Effector memory CD4-positive, alpha-beta T cell (primary cell): ENCODE measurements around the gene PPARGC1A.

ENCODE experiments used
- DNase-seq, 3 donors: peaks; one replicate each; pipeline ENCODE4 v3.0.0-alpha.2; 2020
- H3K27ac ChIP-seq: 2 replicates; pipeline ENCODE4 v1.7.0; 2013; ENCODE audit warnings: mild to moderate bottlenecking, low read length, moderate library complexity; ENCODE audit not compliant: insufficient read depth, poor library complexity, severe bottlenecking
- H3K27me3 ChIP-seq: replicated peaks from 2 replicates; pipeline ENCODE4 v1.7.0; 2013; ENCODE audit warnings: mild to moderate bottlenecking, low read length; ENCODE audit not compliant: insufficient read depth, control insufficient read depth, poor library complexity, severe bottlenecking
- H3K36me3 ChIP-seq: 2 replicates; pipeline ENCODE4 v1.7.0; 2013; ENCODE audit warnings: mild to moderate bottlenecking, low read length, moderate library complexity; ENCODE audit not compliant: control insufficient read depth, insufficient read depth
- H3K4me1 ChIP-seq: 2 replicates; pipeline ENCODE4 v1.7.0; 2013; ENCODE audit warnings: low read length, mild to moderate bottlenecking; ENCODE audit not compliant: control insufficient read depth, insufficient read depth, poor library complexity, severe bottlenecking
- H3K4me3 ChIP-seq: 2 replicates; pipeline ENCODE4 v1.7.0; 2013; ENCODE audit warnings: low read length, low read depth, mild to moderate bottlenecking; ENCODE audit not compliant: insufficient read depth, poor library complexity, severe bottlenecking
- H3K9me3 ChIP-seq: 2 replicates; pipeline ENCODE4 v1.7.0; 2013; ENCODE audit warnings: mild to moderate bottlenecking, low read length, moderate library complexity; ENCODE audit not compliant: control insufficient read depth

The PPARGC1A gene

DNA sequence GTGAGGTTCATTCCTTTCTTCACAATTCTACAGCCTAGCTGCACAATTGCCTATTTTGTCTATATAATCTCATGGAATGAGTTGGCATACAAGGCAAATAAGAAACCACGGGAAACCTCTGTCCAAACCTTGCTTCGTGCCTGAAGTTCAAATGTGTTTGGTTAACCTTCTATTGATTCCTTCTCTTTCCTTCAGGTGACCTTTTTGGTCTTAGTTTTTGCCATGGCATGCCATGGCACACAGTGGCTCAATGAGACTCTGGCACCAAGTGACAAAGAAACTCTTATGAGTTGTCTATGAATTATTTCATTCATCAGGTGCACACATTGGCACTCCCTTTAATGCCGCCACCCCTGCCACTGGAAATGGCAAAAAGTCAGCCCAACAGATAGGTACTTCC lies 101.8 kb downstream of the PPARGC1A start:
- H3K36me3 ChIP-seq: no peaks in the 10 kb centered on the region
- H3K9me3 ChIP-seq: no peaks in the 10 kb centered on the region
- no peak for DNase-seq
- no peak overlapping the region for H3K27ac ChIP-seq
- no peaks in the 10 kb centered on the region for H3K27me3 ChIP-seq
- H3K4me3 ChIP-seq: no peak overlapping the region
- no peaks in the 10 kb centered on the region for H3K4me1 ChIP-seq

DNA sequence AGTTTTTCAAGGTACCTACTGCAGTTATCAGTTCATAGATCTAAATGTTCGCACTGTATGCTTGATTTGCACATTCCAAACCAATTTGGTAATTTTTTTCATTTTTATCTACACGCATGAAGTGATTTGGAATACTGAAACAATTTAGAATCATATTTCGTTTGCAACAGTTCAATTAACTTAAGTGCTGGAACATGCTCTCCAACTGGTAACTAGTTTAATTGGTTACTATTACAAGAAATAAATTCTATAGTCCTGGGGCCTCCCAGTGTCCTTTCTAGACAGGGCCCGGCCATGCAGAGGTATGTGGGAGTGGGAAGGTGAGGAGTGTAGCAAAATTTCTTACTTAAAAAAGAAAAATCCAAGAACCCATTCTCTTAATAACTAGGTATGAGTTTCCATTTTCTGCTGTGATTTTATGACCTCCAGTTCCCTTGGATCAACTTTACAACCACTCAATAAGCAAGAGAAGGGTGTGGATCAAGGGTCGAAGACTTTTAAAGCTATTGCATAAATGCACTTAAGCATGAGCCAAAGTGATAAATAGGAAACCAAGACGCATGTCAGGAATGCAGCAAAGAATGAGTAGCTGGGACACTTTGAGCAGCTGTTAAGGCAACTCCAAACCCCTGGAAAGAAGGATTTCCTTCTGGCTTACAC lies 106.9 kb downstream of the PPARGC1A start:
- Histone ChIP-seq H3K4me3 (no peak overlapping the region), H3K27ac (no peak overlapping the region), H3K4me1 (no peaks in the 10 kb centered on the region), H3K36me3 (no peaks in the 10 kb centered on the region), H3K27me3 (no peaks in the 10 kb centered on the region), H3K9me3 (no peaks in the 10 kb centered on the region)
- no peak for DNase-seq

DNA sequence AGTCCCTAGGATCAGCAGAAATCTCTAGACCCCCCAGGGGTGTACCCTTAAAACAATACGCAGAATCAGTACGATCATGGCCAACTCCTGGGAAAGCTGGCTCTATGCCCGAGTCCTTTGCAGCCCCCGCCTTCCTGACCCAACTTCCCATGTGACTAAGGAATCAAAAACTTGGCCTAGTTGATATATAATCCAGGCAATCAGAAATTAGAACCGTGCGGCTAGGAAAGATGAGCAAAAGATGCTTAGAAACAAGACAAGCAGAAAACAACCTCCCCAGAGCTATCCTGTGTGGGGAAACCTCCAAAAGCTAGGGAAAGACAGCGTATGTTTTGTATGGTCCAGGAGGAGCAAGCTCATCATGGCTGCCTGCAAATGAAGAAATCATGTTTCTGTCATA lies 110.0 kb downstream of the PPARGC1A start:
- no peak for DNase-seq
- Histone ChIP-seq H3K36me3 (no peaks in the 10 kb centered on the region), H3K27ac (no peak overlapping the region), H3K9me3 (no peaks in the 10 kb centered on the region), H3K4me3 (no peak overlapping the region), H3K27me3 (no peaks in the 10 kb centered on the region), H3K4me1 (no peaks in the 10 kb centered on the region)

DNA sequence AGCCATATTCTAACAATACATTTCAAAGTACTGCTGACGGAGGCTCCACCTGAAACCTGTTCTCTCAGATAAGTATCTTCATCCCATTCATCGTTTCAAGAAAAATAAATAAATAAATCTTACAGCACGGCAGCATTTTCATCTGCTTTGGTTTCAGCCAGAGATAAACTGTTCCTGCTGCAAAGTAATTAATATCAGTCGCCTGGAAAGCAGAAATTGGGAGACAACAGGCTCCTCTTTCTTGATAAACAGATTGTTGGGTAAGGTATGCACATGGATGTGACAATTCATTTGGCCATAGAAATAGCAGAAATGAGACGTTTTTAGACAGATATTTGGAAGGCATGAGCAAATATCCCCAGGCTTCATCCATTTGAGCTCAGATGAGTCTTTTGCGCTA lies 110.4 kb downstream of the PPARGC1A start:
- Histone ChIP-seq H3K9me3 (no peaks in the 10 kb centered on the region), H3K27me3 (no peaks in the 10 kb centered on the region), H3K4me3 (no peak overlapping the region), H3K36me3 (no peaks in the 10 kb centered on the region), H3K27ac (no peak overlapping the region), H3K4me1 (no peaks in the 10 kb centered on the region)
- DNase-seq: no peak

DNA sequence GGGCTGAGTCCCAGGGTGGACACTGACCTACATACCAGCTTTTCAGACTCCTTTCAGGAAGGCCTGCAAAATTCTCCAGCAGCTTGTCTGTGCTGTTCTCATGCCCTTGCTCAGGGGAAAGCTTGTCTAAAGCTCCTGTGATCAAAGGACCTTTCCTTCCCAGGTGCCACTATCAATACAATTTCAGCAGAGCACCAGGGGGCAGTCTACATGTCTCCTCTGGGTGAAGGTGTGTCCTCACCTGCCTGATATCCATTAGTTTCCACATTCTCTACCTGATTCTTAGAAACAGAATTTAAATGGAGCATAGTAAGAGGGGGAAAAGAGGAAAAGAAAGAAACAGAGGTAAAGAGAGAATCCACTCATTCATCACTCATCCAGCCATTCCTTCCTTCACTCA lies 114.2 kb downstream of the PPARGC1A start:
- Histone ChIP-seq H3K4me1 (no peaks in the 10 kb centered on the region), H3K36me3 (no peaks in the 10 kb centered on the region), H3K9me3 (no peaks in the 10 kb centered on the region), H3K27ac (no peak overlapping the region), H3K27me3 (no peaks in the 10 kb centered on the region), H3K4me3 (no peak overlapping the region)
- no peak for DNase-seq

DNA sequence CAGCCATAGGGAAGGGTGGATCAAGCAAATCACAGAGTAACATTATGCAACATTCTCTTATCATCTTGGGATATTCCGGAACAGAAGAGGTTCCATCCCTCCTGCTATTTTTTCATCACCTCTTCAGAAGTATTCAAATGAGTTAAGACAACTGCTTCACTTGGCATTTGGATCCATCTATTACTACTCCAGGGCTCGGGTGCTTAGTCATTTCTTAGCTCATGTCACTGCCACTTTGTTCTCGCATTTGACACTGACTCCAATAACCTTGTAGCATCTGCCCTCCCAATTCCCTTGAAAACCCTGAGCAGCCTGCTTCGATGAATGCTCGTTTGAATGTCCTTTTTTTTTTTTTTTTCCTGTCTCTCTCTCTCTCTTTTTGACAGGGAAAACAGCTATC lies 114.9 kb downstream of the PPARGC1A start:
- DNase-seq: no peak

DNA sequence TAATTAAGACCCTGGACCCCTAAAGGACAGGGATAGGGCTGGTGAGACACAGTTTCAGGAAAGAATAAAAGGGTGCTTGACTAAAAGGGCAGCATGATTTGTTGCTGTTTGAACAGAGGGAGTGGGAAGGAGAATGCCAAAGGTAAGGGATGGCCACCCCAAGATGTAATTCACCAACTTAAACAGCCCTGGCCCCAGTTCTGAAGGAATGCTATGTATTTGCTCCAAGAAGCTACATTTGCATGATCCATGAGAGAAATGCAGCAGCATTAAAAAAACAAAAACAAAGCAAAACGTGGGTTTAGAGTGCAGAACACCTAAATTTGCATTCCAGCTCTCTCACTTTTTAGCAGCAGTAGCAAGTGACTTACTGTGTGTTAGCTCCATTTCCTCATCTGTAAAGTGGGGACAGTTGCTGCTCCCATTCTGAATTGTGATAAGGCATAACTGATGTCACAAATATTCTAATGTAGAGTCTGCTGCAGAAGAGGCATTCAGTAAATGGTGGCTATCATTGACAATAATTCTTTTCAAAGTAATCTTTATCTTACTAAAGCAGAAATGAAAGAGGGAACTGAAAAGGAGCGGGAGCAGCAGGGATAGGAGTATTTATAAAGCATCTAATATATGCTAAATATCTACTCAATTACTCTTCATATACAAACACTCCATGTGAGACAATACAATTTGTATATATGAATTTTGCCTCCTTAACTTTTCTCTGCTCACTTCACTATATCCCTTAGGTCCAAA lies 115.8 kb downstream of the PPARGC1A start:
- no peaks in the 10 kb centered on the region for H3K36me3 ChIP-seq
- H3K9me3 ChIP-seq: no peaks in the 10 kb centered on the region
- no peaks in the 10 kb centered on the region for H3K4me1 ChIP-seq

More for the DNA sequence above, 114.9 kb downstream of the PPARGC1A start:
- Histone ChIP-seq H3K4me1 (no peaks in the 10 kb centered on the region), H3K27me3 (no peaks in the 10 kb centered on the region), H3K36me3 (no peaks in the 10 kb centered on the region), H3K27ac (no peak overlapping the region), H3K9me3 (no peaks in the 10 kb centered on the region), H3K4me3 (no peak overlapping the region)

DNA sequence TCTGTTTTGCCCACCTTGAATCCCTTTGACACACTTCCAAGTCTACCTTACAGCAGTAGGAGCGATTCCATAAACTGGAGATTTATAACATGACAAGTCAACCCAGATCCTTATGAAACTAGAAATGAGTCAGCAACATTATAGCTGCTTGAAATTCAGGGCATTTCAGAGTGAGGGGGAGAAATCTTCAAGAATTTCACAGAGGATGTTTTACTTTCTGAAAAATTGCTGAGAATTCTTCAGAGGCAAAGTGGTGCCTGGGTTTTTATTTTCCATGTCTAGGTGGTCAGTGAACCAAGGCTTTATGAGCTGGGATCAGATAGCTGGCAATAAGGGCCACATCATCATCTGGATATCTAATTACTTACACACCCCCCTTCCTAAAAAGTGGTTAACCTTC lies 119.8 kb downstream of the PPARGC1A start:
- DNase-seq: no peak
- H3K4me3 ChIP-seq: no peak overlapping the region
- no peak overlapping the region for H3K27ac ChIP-seq
- H3K36me3 ChIP-seq: no peaks in the 10 kb centered on the region
- no peaks in the 10 kb centered on the region for H3K27me3 ChIP-seq
- no peaks in the 10 kb centered on the region for H3K4me1 ChIP-seq
- H3K9me3 ChIP-seq: no peaks in the 10 kb centered on the region

More for the DNA sequence above, 115.8 kb downstream of the PPARGC1A start:
- DNase-seq: no peak
- Histone ChIP-seq H3K27ac (no peak overlapping the region), H3K4me3 (no peak overlapping the region), H3K27me3 (no peaks in the 10 kb centered on the region)

DNA sequence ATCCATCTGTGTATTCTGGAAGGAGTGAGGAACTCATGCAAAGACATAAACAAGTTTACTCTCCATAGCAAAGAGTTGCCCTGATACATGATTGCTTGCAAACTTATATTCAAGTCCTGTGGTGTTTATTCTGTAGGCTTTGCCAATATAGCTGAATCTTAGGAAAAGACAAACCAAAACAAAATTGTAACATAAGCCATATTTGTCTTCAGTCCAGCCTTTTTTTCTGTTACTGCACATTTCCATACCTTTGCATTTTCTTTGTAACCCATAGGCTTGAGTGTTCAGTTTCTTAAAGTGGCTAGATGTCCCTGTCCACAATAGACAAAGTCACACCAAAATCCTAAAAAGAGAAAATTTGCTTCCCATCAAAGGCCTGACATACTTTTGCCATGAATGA lies 120.4 kb downstream of the PPARGC1A start:
- Histone ChIP-seq H3K4me1 (no peaks in the 10 kb centered on the region), H3K27ac (no peak overlapping the region), H3K36me3 (no peaks in the 10 kb centered on the region), H3K27me3 (no peaks in the 10 kb centered on the region), H3K4me3 (no peak overlapping the region), H3K9me3 (no peaks in the 10 kb centered on the region)
- no peak for DNase-seq

DNA sequence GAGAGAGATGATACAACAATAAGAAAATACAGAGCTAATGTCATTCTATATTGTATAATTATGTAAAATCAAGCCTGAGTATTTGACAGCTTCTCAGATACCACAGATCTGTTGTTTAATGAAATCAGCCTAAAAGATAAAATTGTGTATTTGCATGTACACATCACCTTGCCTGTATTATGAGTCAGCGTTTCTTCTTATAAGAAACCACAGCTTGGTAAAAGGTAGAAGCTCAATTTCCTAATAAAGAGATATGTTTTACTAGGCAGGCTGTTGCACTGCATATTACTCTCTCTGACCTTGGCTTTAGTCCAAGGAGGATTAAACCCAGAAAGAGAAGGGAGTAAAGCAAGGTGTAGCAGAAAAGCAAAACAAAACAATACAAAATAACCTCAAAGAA lies 121.3 kb downstream of the PPARGC1A start:
- H3K36me3 ChIP-seq: no peaks in the 10 kb centered on the region

More for the DNA sequence above, 121.3 kb downstream of the PPARGC1A start:
- no peak for DNase-seq
- Histone ChIP-seq H3K9me3 (no peaks in the 10 kb centered on the region), H3K27ac (no peak overlapping the region), H3K27me3 (no peaks in the 10 kb centered on the region), H3K4me1 (no peaks in the 10 kb centered on the region), H3K4me3 (no peak overlapping the region)
